ENCODE results near the gene CDK6.

CDK6 gene

GRCh38 chr7:92668564-92668963 is 167.8 kb downstream of the CDK6 start:
- DNase-seq: no peak

- no peak for DNase-seq
Observed at GRCh38 chr7:92667816-92668535, 168.4 kb downstream of the CDK6 start.

- DNase-seq: no peak
Observed at GRCh38 chr7:92665926-92666325, 170.4 kb downstream of the CDK6 start.

- DNase-seq: no peak
Observed at GRCh38 chr7:92661651-92662050, 174.7 kb downstream of the CDK6 start.

- no peak for DNase-seq
Observed at GRCh38 chr7:92658671-92659070, 177.7 kb downstream of the CDK6 start.

GRCh38 chr7:92657391-92657790 is 179.0 kb downstream of the CDK6 start:
- DNase-seq: no peak

- DNase-seq: no peak
Observed at GRCh38 chr7:92656121-92656520, 180.3 kb downstream of the CDK6 start.

- no peak for DNase-seq
Observed at GRCh38 chr7:92655346-92655884, 181.0 kb downstream of the CDK6 start.

- no peak for DNase-seq
Observed at GRCh38 chr7:92653136-92653535, 183.2 kb downstream of the CDK6 start.

GRCh38 chr7:92652536-92652935 is 183.8 kb downstream of the CDK6 start:
- no peak for DNase-seq

GRCh38 chr7:92650391-92650790 is 186.0 kb downstream of the CDK6 start:
- DNase-seq: no peak

- DNase-seq: no peak
Observed at GRCh38 chr7:92648067-92648466, 188.3 kb downstream of the CDK6 start.

GRCh38 chr7:92647652-92648051 is 188.7 kb downstream of the CDK6 start:
- DNase-seq: no peak

GRCh38 chr7:92647011-92647625 is 189.3 kb downstream of the CDK6 start:
- DNase-seq: no peak

- no peak for DNase-seq
Observed at GRCh38 chr7:92645114-92646061, 191.0 kb downstream of the CDK6 start.

GRCh38 chr7:92644406-92645113 is 191.8 kb downstream of the CDK6 start:
- no peak for DNase-seq

GRCh38 chr7:92643821-92644220 is 192.6 kb downstream of the CDK6 start:
- DNase-seq: no peak

- peak; percentile 33 to 45 for DNase-seq
Observed at GRCh38 chr7:92641921-92642511, 194.4 kb downstream of the CDK6 start.

GRCh38 chr7:92639966-92640365 is 196.4 kb downstream of the CDK6 start:
- DNase-seq: no peak

- DNase-seq: no peak
Observed at GRCh38 chr7:92639213-92639896, 197.0 kb downstream of the CDK6 start.

- no peak for DNase-seq
Observed at GRCh38 chr7:92636018-92636560, 200.3 kb downstream of the CDK6 start.

All from CD4-positive, alpha-beta T cell treated with Interleukin-1 beta for 1 hour (primary cell).